CD4-positive, alpha-beta T cell treated with Interleukin-21 for 1 hour (primary cell): ENCODE results near the gene PPM1D.
"Not testable (repeated sequence)": the region's sequence is repeated elsewhere in the genome, so short reads cannot be mapped to it uniquely, and the experiment has no call there.

Experiments
- DNase-seq: peaks from one replicate; pipeline ENCODE4 v3.0.0-alpha.2; 2020

The PPM1D gene

DNA sequence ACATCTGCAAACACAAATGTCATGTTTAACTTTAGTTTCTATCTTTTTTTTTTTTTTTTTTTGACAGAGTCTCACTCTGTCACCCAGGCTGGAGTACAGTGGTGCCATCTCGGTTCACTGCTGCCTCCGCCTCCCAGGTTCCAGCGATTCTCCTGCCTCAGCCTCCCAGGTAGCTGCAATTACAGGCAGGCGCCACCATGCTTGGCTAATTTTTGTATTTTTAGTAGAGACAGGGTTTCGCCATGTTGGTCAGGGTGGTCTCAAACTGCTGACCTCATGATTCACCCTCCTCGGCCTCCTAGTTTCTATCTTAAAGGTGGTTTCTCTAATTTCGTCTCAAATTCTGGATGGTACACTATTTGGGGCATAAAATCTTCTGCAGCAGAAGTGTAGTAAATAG is 5.8 kb upstream of the PPM1D start:
- not testable (repeated sequence) for DNase-seq

DNA sequence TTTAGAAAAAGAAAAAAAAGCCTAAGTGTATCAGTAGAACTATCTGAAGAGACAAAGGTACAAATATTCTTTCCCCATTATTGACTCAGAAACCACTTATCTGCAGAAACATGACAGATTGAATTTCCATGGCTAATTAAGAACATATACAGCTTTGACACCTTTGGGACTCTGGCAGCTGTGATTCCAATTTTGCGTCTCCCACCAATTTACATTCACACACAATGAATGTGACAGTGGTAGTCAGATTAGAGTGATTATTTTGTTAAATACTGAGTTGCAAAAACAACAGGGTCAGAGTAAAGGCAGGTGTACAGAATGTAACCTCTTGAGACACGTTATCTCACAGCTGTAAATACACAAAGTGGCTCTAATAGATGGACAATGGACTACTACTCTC is 5.3 kb upstream of the PPM1D start:
- DNase-seq: no peak

DNA sequence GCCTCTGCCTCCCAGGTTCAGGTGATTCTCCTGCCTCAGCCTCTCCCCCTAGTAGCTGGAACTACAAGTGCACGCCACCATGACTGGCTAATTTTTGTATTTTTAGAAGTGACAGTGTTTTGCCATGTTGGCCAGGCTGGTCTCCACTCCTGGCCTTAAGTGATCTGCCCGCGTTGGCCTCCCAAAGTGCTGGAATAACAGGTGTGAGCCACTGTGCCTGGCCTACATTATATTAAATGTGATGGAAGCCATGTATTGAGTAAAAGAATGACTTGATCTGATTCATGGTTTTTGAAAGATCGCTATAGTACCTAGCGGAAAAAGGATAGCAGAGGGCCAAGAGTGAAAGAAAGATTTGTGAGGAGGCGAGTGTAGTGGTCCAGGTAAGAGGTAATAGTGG is 2.7 kb upstream of the PPM1D start:
- no peak for DNase-seq

- DNase-seq: no peak
Measured at GRCh38 chr17:60598001-60598736, 1.8 kb upstream of the PPM1D start.

- no peak for DNase-seq
Measured at GRCh38 chr17:60599220-60599619, 773 bp upstream of the PPM1D start.

DNA sequence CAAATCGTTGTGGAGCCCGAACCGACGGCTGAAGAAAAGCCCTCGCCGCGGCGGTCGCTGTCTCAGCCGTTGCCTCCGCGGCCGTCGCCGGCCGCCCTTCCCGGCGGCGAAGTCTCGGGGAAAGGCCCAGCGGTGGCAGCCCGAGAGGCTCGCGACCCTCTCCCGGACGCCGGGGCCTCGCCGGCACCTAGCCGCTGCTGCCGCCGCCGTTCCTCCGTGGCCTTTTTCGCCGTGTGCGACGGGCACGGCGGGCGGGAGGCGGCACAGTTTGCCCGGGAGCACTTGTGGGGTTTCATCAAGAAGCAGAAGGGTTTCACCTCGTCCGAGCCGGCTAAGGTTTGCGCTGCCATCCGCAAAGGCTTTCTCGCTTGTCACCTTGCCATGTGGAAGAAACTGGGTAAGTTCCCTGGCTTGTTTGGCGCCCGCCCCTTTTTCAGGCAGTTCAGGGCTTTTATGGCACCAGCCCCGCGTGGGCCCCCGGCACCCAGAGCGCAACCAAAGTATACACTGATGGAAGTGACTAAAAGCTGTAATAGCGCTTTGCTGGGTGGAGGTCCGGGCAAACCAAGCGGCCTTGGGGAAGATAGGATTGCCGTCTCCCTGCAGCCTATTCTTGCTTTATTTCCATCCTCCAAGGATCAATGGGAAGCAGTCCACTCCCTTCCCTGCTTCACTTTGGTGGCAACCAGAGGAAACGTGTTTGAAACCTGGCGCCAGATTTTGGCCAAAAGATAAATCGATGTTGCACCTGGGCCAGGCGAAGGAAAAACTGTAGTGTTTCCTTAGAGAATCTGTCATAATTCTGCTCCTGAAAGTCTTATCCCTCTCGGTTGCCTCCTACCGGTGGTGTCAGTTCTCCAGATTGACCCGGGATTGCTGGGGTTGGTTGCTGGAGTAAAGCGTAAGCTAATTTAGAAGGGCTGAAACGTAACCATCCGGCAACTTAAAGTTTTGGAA is 775 bp downstream of the PPM1D start:
- peak; percentile 67 for DNase-seq

GRCh38 chr17:60601447-60602384 is 1.7 kb downstream of the PPM1D start:
- DNase-seq: peak; percentile 60

DNA sequence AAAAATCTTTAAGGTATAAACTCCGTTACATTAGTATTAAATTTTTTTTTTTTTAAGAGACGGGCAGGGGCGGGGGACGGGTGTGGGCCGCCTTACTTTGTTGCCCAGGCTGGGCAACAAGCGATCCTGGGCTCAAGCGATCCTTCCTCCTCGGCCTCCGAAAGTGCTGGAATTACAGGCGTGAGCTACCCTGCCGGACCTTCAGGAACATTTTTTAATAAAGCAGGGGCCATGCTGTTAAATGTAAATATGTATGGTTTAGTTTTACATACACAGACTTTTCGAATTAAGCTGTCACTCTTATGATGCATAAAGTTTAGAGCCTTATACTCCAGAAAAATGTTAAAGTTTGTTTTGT is 2.4 kb downstream of the PPM1D start:
- no peak for DNase-seq

DNA sequence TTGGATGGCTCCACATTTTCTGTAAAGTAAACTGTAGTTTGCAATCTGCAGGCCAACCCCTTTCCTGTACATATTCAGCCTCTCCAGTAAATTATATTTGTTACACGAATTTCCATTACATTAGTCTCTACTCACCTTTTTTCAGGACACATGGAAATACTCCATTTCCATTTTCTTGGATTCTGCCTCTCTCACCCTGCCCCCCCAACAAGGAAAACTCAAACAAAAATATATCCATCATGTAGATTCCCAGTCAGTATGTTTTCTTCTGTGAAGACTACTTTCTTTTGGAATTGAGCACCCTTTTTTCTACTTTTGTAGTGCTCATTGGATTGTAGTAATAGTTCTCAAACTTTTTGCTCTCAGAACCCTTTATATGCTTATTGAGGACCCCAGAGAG is 2.9 kb downstream of the PPM1D start:
- no peak for DNase-seq

DNA sequence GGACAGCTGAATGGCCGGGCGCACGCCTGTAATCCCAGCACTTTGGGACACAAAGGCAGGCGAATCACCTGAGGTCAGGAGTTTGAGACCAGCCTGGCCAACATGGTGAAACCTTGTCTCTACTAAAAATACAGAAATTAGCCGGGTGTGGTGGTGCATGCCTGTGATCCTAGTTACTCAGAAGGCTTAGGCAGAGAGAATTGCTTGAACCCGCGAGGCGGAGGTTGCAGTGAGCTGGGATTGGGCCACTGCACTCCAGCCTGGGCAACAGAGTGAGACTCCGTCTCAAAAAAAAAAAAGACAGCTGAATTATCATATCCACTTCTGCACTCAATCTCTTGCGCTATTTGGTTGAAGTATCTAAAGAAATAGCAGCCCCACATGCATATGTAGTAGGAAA is 3.5 kb downstream of the PPM1D start:
- DNase-seq: not testable (repeated sequence)

DNA sequence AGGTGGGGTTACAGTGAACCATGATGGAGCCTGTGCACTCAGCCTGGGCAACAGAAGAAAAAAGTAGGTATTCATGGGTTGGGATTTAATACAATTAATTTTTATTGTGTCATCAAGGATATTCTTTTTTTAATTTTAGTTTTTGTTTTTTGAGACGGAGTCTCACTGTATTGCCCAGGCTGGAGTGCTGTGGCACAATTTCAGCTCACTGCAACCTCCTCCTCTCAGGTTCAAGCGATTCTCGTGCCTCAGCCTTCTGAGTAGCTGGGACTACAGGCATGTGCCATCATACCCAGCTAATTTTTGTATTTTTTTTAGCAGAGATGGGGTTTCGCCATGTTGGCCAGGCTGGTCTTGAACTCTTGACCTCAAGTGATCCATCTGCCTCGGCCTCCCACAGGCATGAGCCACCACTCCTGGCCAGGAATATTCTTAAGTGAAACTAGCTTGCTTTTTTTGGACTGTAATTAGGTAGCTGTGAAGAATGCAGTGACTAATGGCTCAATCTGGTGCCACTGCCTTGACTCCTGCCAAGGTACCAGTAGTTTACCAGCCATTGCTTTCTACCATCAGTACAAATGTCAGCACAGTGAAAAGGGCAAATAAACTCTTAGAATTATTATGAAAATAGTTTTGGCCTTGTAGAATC is 4.8 kb downstream of the PPM1D start:
- DNase-seq: no peak

GRCh38 chr17:60606036-60606435 is 6.0 kb downstream of the PPM1D start:
- DNase-seq: no peak

DNA sequence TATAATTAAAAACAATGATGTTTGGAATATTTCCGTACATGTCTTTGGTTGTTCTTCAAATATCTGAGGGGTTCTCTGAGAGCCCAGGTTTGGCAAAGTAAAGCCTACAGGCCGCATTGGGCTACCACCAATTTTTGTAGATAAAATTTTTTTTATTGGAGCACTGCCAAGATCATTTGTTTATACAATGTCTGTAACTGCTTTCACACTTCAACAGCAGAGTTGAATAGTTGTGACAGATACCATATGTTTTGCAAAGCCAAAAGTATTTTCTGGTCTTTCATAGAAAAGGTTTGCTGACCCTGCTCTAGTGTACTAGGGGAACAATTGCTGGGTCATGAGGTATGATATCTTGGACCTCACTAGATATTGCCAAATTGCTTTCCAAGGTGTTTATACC is 10.5 kb downstream of the PPM1D start:
- DNase-seq: no peak

DNA sequence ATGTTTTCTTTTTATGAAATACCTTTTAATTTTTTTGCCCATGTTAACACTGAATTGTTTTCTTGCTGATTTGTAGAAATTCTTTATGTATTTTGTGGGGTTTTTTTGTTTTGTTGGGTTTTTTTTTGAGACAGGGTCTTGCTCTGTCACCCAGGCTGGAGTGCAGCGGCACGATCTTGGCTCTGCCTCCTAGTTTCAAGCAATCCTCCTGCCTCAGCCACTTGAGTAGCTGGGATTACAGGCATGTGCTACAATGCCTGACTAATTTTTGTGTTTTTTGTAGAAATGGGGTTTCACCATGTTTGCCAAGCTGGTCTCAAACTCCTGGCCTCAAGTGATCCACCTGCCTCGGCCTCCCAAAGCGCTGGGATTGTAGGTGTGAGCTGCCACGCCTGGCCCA is 11.3 kb downstream of the PPM1D start:
- not testable (repeated sequence) for DNase-seq

DNA sequence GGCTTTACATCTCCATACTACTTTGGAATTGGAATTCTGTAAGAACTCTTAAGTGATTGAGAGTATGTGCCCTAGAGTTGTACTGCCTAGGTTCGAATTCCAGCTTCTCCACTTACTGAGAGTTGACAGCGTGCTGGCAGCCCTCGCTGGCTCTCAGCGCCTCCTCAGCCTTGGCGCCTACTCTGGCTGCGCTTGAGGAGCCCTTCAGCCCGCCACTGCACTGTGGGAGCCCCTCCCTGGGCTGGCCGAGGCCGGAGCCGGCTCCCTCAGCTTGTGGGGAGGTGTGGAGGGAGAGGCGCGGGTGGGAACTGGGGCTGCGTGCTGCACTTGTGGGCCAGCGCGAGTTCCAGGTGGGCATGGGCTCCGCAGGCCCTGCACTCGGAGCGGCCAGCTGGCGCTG is 13.3 kb downstream of the PPM1D start:
- no peak for DNase-seq

GRCh38 chr17:60613796-60614195 is 13.8 kb downstream of the PPM1D start:
- DNase-seq: not testable (repeated sequence)

DNA sequence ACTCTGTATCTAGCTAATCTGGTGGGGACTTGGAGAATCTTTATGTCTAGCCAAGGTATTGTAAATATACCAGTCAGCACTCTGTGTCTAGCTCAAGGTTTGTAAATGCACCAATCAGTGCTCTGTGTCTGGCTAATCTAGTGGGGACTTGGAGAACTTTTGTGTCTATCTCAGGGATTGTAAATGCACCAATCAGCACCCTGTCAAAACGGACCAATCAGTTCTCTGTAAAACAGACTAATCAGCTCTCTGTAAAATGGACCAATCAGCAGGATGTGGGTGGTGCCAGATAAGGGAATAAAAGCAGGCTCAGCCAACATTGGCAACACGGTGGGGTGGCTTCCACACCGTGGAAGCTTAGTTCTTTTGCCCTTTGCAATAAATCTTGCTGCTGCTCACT is 14.3 kb downstream of the PPM1D start:
- not testable (repeated sequence) for DNase-seq

GRCh38 chr17:60615108-60615507 is 15.1 kb downstream of the PPM1D start:
- no peak for DNase-seq

GRCh38 chr17:60615840-60616239 is 15.8 kb downstream of the PPM1D start:
- DNase-seq: no peak

DNA sequence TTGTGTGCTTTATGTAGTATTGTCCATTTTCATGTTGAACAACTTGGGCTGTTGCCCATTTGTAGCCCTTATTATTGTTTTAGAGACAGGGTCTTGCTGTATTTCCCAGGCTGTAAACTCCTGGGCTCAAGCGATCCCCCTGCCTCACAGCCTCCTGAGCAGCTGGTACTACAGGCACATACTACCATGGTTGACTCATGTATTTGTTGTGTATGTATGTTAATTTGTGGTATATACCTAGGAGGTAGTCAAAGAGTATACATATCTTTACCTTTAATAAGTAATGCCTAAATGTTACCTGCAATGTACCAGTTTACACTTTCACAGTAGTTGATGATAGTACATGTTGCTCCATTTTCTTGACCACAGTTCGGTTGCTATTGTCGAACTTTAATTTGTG is 18.1 kb downstream of the PPM1D start:
- no peak for DNase-seq

GRCh38 chr17:60618854-60619526 is 19.0 kb downstream of the PPM1D start:
- no peak for DNase-seq

DNA sequence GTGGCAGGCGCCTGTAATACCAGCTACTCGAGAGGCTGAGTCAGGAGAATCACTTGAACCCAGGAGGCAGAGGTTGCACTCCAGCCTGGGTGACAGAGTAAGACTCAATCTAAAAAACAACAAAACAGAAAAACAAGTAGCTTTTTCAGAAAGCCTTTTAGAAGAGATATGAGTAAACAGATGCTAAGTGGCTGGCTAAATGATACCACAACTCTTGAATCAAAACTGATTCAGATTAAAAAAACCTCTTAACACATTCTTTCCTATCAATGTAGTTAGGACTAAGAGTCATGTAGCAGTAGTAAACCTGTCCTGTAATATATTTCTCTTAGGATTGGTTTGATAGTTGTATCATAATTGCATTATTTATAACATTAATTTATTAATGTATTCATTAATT is 23.0 kb downstream of the PPM1D start:
- no peak for DNase-seq
